ENCODE measurements around the gene DTX1.
"Not testable (repeated sequence)": the region's sequence is repeated elsewhere in the genome, so short reads cannot be mapped to it uniquely, and the experiment has no call there.

DTX1 gene

DNA sequence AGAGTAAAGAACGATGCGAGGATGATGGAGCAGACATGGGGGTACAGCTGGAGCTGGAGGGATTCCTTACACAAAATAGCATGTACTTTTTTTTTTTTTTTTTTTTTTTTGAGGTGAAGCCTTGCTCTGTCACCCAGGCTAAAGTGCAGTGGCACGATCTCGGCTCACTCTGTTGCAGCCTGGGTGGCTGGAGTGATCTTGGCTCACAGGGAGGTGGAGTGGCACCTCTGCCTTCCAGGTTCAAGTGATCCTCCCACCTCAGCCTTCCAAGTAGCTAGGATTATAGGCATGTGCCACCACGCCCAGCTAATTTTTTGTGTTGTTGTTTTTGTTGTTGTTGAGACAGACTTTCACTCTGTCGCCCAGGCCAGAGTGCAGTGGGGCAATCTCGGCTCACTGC, 84.2 kb downstream of the DTX1 start:
- DNase-seq = no peak

DNA sequence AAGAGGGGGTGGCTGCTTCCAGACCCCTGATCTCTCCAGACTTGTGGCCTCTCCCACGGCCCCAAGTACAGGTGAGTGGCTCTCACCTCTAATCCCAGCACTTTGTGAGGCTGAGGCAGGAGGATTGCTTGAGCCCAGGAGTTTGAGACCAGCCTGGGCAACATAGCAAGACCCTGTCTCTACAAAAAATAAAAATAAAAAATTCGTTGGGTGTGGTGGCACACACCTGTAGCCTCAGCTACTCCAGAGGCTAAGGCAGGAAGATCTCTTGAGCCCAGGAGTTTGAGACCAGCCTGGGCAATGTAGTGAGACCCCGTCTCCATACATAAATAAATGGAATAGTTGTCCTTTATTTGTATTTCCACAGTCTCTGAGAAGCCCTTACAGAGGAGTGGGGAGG, 85.2 kb downstream of the DTX1 start:
- DNase-seq = not testable (repeated sequence)

GRCh38 chr12:113142173-113142885, 85.8 kb downstream of the DTX1 start:
- peak; percentile 41 for DNase-seq

DNA sequence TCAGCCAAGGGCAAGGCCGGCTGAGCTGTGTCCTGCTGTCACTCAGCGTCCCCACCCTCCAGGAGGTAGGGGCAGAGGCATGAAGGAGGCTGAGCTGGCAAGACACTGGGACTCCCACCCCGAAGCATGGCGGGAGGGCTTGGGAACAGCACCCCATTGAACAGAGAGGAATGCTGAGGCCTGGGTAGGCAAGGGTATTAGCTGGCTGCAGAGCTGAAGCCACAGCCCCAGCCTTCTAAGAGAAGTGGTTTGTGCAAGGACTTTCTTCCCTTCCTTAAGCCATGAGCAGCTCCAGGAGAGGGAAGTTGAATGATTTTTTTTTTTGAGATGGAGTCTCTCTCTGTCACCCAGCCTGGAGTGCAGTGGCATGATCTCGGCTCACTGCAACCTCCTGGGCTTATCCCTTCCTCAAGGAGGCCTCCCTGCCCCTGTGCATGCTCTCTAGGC, 86.4 kb downstream of the DTX1 start:
- DNase-seq = no peak

DNA sequence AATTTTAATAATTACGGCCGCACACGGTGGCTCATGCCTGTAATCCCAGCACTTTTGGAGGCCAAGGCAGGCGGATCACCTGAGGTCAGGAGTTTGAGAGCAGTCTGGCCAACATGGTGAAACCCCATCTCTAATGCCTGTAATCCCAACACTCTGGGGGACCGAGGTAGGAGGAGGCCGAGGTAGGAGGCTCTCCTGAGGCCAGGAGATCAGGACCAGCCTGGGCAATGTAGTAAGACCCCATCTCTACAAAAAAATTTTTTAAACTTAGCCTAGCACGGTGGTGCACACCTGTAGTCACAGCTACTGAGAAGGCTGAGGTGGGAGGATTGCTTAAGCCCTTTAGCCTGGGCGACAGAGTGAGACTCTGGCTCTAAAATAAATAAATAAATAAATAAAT, 87.4 kb downstream of the DTX1 start:
- DNase-seq = no peak

DNA sequence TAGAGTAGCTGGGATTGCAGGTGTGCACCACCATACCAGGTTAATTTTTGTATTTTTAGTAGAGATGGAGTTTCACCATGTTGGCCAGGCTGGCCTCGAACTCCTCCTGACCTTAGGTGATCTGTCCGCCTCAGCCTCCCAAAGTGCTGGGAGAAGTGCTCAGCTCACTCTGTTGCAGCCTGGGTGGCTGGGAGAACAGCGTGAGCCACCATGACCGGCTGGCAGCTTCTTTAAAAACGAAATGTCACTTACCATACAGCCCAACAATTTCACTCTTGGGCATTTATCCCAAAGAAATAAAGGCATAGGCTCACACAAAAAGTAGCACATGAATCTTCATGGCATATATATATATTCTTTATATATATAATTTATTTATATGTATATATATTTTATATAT, 88.3 kb downstream of the DTX1 start:
- no peak for DNase-seq

DNA sequence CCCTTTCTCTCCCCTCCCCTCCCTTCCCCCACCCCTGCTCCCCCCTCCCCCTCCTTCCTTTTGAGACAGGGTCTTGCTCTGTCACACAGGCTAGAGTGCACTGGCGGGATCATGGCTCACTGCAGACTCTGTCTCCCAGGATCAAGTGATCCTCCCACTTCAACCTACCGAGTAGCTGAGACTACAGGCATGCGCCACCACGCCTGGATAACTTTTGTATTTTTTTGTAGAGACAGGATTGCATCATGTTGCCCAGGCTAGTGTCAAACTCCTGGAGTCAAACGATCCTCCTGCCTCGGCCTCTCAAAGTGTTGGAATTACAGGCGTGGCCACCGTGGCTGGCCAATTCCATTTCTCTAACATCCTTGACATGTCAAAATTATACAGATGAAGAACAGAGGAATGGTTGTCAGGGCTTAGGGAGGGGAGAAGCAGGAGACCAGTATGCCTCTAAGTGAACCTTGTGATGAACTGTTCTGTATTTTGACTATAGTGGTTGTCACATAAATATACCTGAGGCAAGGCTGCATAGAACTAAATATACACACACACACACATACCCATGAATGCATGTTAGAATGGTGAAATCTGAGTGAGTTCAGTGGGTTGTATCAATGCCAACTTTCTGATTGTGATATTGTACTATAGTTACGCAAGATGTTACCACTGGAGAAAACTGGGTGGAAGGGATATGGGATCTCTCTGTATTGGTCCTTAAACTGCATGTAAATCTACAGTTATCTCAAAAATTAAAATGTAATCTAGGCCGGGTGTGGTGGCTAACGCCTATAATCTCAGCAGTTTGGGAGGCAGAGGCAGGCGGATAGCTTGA, 89.4 kb downstream of the DTX1 start:
- no peak for DNase-seq

DNA sequence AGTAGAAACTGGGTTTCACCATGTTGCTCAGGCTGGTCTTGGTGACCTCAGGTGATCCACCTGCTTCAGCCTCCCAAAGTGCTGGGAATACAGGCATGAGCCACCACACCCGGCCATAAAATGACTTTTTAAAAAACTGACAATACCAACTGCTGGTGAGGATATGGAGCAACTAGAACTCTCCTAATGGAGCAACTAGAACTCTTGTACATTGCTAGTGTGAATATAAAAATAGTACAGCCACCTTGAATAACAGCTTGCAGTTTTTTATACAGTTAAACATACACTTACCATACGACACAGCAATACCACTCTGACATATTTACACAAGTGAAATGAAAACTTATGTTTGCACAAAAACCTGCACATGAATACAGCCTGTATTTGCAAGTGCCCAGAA, 90.5 kb downstream of the DTX1 start:
- DNase-seq = no peak
